Activated CD4-positive, alpha-beta memory T cell treated with anti-CD3 and anti-CD28 coated beads for 36 hours (primary cell): ENCODE data around the gene P2RX1. TPM values are rescaled to one million over a fixed set of nuclear protein-coding genes. Genes with fewer than 3 reads are reported as not detected.
A peak's percentile ranks its signal among the peaks of the same experiment; 100 is the strongest.

Experiments
- CTCF ChIA-PET: fragments of 350-600 bp; sonication (Branson Sonifier 250); formaldehyde crosslinking; loops from one replicate; lab custom pipeline; 2021; ENCODE audit warnings: antibody characterized with exemption, inconsistent platforms; lab: Charles Lee
- POLR2A ChIA-PET: fragments of 350-600 bp; sonication (Branson Sonifier 250); formaldehyde crosslinking; loops from one replicate; lab custom pipeline; 2021; ENCODE audit warnings: antibody characterized with exemption; lab: Charles Lee
- DNase-seq: peaks from one replicate; pipeline ENCODE4 v3.0.0-alpha.2; 2020
- H3K27ac Mint-ChIP-seq: one replicate; pipeline ENCODE4 v1.8.0; 2021; ENCODE audit warnings: mixed read lengths
- H3K27me3 Mint-ChIP-seq: one replicate; pipeline ENCODE4 v1.8.0; 2021; ENCODE audit warnings: mixed read lengths
- H3K36me3 Mint-ChIP-seq: one replicate; pipeline ENCODE4 v1.8.0; 2021; ENCODE audit warnings: mixed read lengths
- H3K4me1 Mint-ChIP-seq: one replicate; pipeline ENCODE4 v1.8.0; 2021; ENCODE audit warnings: low read depth, mixed read lengths
- H3K4me3 Mint-ChIP-seq: one replicate; pipeline ENCODE4 v1.8.0; 2021; ENCODE audit warnings: mild to moderate bottlenecking, mixed read lengths
- H3K9me3 Mint-ChIP-seq: one replicate; pipeline ENCODE4 v1.8.0; 2021; ENCODE audit warnings: mixed read lengths
- intact Hi-C: fragments of 100-400 bp; cut with micrococcal nuclease; formaldehyde crosslinking; loops from one replicate; pipeline ENCODE4 v1.15.1; 2023
- total RNA-seq, 2 experiments: library from RNA; stranded (reverse); gene quantifications; one replicate each; pipeline ENCODE4 v1.2.3, GENCODE V29; 2021

Gene P2RX1
- total RNA-seq, 2 experiments from 2014 or later, result 0.43 to 0.44 TPM

GRCh38 chr17:3889325-3890012 lies 26.8 kb downstream of the P2RX1 start:
- Mint-ChIP-seq H3K36me3 (no peaks in the 10 kb centered on the region), H3K27me3 (no peaks in the 10 kb centered on the region), H3K4me3 (no peak overlapping the region), H3K9me3 (no peaks in the 10 kb centered on the region), H3K4me1 (peaks cover 44% of the 10 kb centered on the region), H3K27ac (no peak overlapping the region)
- intact Hi-C loops, result no loop called here
- ChIA-PET POLR2A (no interaction called here), CTCF (interaction anchor here (1.2 to 2.1 kb wide), 3 partner anchors 26 to 46 kb away, joined by 3 to 10 read pairs (median 5); partner anchors contain the start of gene NCBP3)
- DNase-seq, result no peak

GRCh38 chr17:3888343-3889171 lies 27.7 kb downstream of the P2RX1 start:
- Mint-ChIP-seq H3K27ac (no peak overlapping the region), H3K27me3 (no peaks in the 10 kb centered on the region), H3K36me3 (no peaks in the 10 kb centered on the region), H3K4me3 (no peak overlapping the region), H3K9me3 (no peaks in the 10 kb centered on the region), H3K4me1 (peaks cover 38% of the 10 kb centered on the region)
- intact Hi-C loops, result no loop called here
- no peak for DNase-seq
- ChIA-PET POLR2A (no interaction called here), CTCF (no interaction called here)

- intact Hi-C loops, result no loop called here
These were observed 28.5 kb downstream of the P2RX1 start for GRCh38 chr17:3887804-3888203.

GRCh38 chr17:3887394-3887793 lies 28.9 kb downstream of the P2RX1 start:
- Mint-ChIP-seq H3K9me3 (no peaks in the 10 kb centered on the region), H3K27me3 (no peaks in the 10 kb centered on the region), H3K36me3 (no peaks in the 10 kb centered on the region), H3K4me1 (peaks cover 35% of the 10 kb centered on the region), H3K4me3 (no peak overlapping the region), H3K27ac (peak overlapping the region; percentile 47)
- ChIA-PET CTCF (no interaction called here), POLR2A (no interaction called here)
- intact Hi-C loops, result no loop called here
- DNase-seq, result no peak

More at GRCh38 chr17:3887804-3888203, 28.5 kb downstream of the P2RX1 start:
- Mint-ChIP-seq H3K27ac (no peak overlapping the region), H3K27me3 (no peaks in the 10 kb centered on the region), H3K4me3 (no peak overlapping the region), H3K9me3 (no peaks in the 10 kb centered on the region), H3K36me3 (no peaks in the 10 kb centered on the region), H3K4me1 (peaks cover 35% of the 10 kb centered on the region)
- ChIA-PET CTCF (no interaction called here), POLR2A (no interaction called here)
- DNase-seq, result no peak

- Mint-ChIP-seq H3K27ac (peak overlapping the region; percentile 47), H3K4me3 (no peak overlapping the region), H3K4me1 (peaks cover 31% of the 10 kb centered on the region), H3K27me3 (no peaks in the 10 kb centered on the region), H3K9me3 (no peaks in the 10 kb centered on the region), H3K36me3 (no peaks in the 10 kb centered on the region)
- peak; percentile 22 for DNase-seq
- CTCF ChIA-PET, result no interaction called here
- POLR2A ChIA-PET, result no interaction called here
- intact Hi-C loops, result no loop called here
These were observed 29.5 kb downstream of the P2RX1 start for GRCh38 chr17:3886776-3887175.

GRCh38 chr17:3885970-3886369 lies 30.3 kb downstream of the P2RX1 start:
- Mint-ChIP-seq H3K4me3 (no peak overlapping the region), H3K27me3 (no peaks in the 10 kb centered on the region), H3K27ac (no peak overlapping the region), H3K4me1 (peaks cover 24% of the 10 kb centered on the region), H3K9me3 (no peaks in the 10 kb centered on the region), H3K36me3 (no peaks in the 10 kb centered on the region)
- ChIA-PET POLR2A (no interaction called here), CTCF (no interaction called here)
- DNase-seq, result no peak
- intact Hi-C loops, result no loop called here

- Mint-ChIP-seq H3K9me3 (no peaks in the 10 kb centered on the region), H3K4me1 (peaks cover 20% of the 10 kb centered on the region), H3K27me3 (no peaks in the 10 kb centered on the region), H3K36me3 (no peaks in the 10 kb centered on the region), H3K27ac (no peak overlapping the region), H3K4me3 (no peak overlapping the region)
- ChIA-PET POLR2A (no interaction called here), CTCF (no interaction called here)
- intact Hi-C loops, result no loop called here
- DNase-seq, result no peak
These were observed 31.0 kb downstream of the P2RX1 start for GRCh38 chr17:3885271-3885670.

- ChIA-PET POLR2A (no interaction called here), CTCF (no interaction called here)
- Mint-ChIP-seq H3K27ac (no peak overlapping the region), H3K4me1 (peaks cover 17% of the 10 kb centered on the region), H3K4me3 (no peak overlapping the region), H3K9me3 (no peaks in the 10 kb centered on the region), H3K36me3 (no peaks in the 10 kb centered on the region), H3K27me3 (no peaks in the 10 kb centered on the region)
- intact Hi-C loops, result no loop called here
- DNase-seq, result no peak
These were observed 32.1 kb downstream of the P2RX1 start for GRCh38 chr17:3884188-3884587.

GRCh38 chr17:3882276-3882675 lies 34.0 kb downstream of the P2RX1 start:
- Mint-ChIP-seq H3K36me3 (no peaks in the 10 kb centered on the region), H3K27me3 (no peaks in the 10 kb centered on the region), H3K9me3 (no peaks in the 10 kb centered on the region), H3K4me3 (no peak overlapping the region), H3K27ac (no peak overlapping the region), H3K4me1 (peaks cover 11% of the 10 kb centered on the region)
- no peak for DNase-seq
- CTCF ChIA-PET, result no interaction called here
- intact Hi-C loops, result no loop called here
- POLR2A ChIA-PET, result no interaction called here

GRCh38 chr17:3880983-3881382 lies 35.3 kb downstream of the P2RX1 start:
- CTCF ChIA-PET, result no interaction called here
- no peak overlapping the region for H3K27ac Mint-ChIP-seq
- no peaks in the 10 kb centered on the region for H3K4me1 Mint-ChIP-seq
- H3K27me3 Mint-ChIP-seq, result no peaks in the 10 kb centered on the region
- no peak for DNase-seq
- POLR2A ChIA-PET, result no interaction called here
- no peaks in the 10 kb centered on the region for H3K36me3 Mint-ChIP-seq
- H3K4me3 Mint-ChIP-seq, result no peak overlapping the region
- intact Hi-C loops, result no loop called here
- H3K9me3 Mint-ChIP-seq, result no peaks in the 10 kb centered on the region

GRCh38 chr17:3879591-3880417 lies 36.5 kb downstream of the P2RX1 start:
- no peaks in the 10 kb centered on the region for H3K27me3 Mint-ChIP-seq
- no peak overlapping the region for H3K4me3 Mint-ChIP-seq
- POLR2A ChIA-PET, result no interaction called here
- H3K27ac Mint-ChIP-seq, result no peak overlapping the region
- CTCF ChIA-PET, result interaction anchor here (1.0 kb wide), 1 partner anchor 16 kb away, joined by 5 read pairs; no protein-coding TSS in a partner anchor
- no peaks in the 10 kb centered on the region for H3K36me3 Mint-ChIP-seq
- intact Hi-C loops, result no loop called here
- DNase-seq, result no peak
- no peaks in the 10 kb centered on the region for H3K4me1 Mint-ChIP-seq
- no peaks in the 10 kb centered on the region for H3K9me3 Mint-ChIP-seq

- ChIA-PET POLR2A (no interaction called here), CTCF (interaction anchor here (0.6 kb wide), 1 partner anchor 33 kb away, joined by 3 read pairs; the partner anchor contains the start of gene NCBP3)
- intact Hi-C loops, result no loop called here
- H3K27ac Mint-ChIP-seq, result no peak overlapping the region
- H3K36me3 Mint-ChIP-seq, result no peaks in the 10 kb centered on the region
- H3K9me3 Mint-ChIP-seq, result no peaks in the 10 kb centered on the region
- H3K27me3 Mint-ChIP-seq, result no peaks in the 10 kb centered on the region
- H3K4me1 Mint-ChIP-seq, result no peaks in the 10 kb centered on the region
- no peak for DNase-seq
- H3K4me3 Mint-ChIP-seq, result no peak overlapping the region
These were observed 37.1 kb downstream of the P2RX1 start for GRCh38 chr17:3879186-3879585.
